Keratinocyte (primary cell): Measurements from ENCODE around the gene PLEKHG4.

Experiments
- CTCF ChIP-seq, 3 experiments: IDR thresholded peaks in 1 of 3; conservative IDR thresholded peaks in 1 of 3; optimal IDR thresholded peaks in 1 of 3; 2 replicates in 2 of 3; 3 replicates in 1 of 3; pipeline versions ENCODE3 to v1.5.1; 2011; ENCODE audit warnings: low read length in 3 of 3, mild to moderate bottlenecking in 3 of 3, moderate library complexity in 2 of 3, control low read depth in 1 of 3, inconsistent platforms in 1 of 3; ENCODE audit not compliant: insufficient read depth in 2 of 3; ENCODE audit errors: extremely low read depth in 1 of 3
- EZH2 ChIP-seq: IDR thresholded peaks from one replicate; pipeline ENCODE4 v1.6.1; 2012; ENCODE audit warnings: inconsistent platforms, mild to moderate bottlenecking, low read length, moderate library complexity

GRCh38 chr16:67317853-67318252, 38.5 kb downstream of the PLEKHG4 start:
- TF ChIP-seq CTCF (optimal IDR thresholded peaks at IDR 0.05 in 1 of 3, IDR thresholded peaks at IDR 0.05 in 1 of 3, conservative IDR thresholded peaks at IDR 0.05 in 1 of 3; ENCODE audit: extremely low read depth in 1 of 3, insufficient read depth in 2 of 3, low read length in 3 of 3) = no peak
- TF ChIP-seq EZH2 = no peak
